IMR-90 (cell line): ENCODE measurements around the gene ITCH. TPM values are rescaled to one million over a fixed set of nuclear protein-coding genes. Genes with fewer than 3 reads are reported as not detected.

Experiments
- ATAC-seq: fragments of 200-7000 bp; cut with Tn5 transposase; 2 replicates; pipeline ENCODE4 v1.9.1; 2020; ENCODE audit warnings: low read depth, mild to moderate bottlenecking, moderate library complexity
- BruUV-seq: library from RNA; stranded (reverse); fragments of 400-500 nt; replicated peaks from 2 replicates; lab custom pipeline; 2021; lab: Mats Ljungman, UMichigan
- CTCF ChIA-PET: fragments of 300-600 bp; formaldehyde crosslinking; extraction: SDS; loops from one replicate; lab custom pipeline; 2021; ENCODE audit warnings: antibody characterized with exemption; lab: Yijun Ruan, JAX
- POLR2A ChIA-PET: fragments of 300-600 bp; sonication (Branson Sonifier 250); formaldehyde crosslinking; loops from one replicate; lab custom pipeline; 2022; ENCODE audit warnings: antibody characterized with exemption; ENCODE audit not compliant: unreplicated experiment; lab: Charles Lee
- DNase-seq: peaks from one replicate; pipeline ENCODE4 v3.0.0; 2013
- H2AFZ ChIP-seq: replicated peaks from 2 replicates; pipeline ENCODE3; 2013; ENCODE audit warnings: low read length, mild to moderate bottlenecking; ENCODE audit not compliant: poor library complexity
- H2AK5ac ChIP-seq: 2 replicates; pipeline ENCODE4 v1.6.1; 2013; ENCODE audit warnings: low read depth, low read length, inconsistent platforms
- H2AK9ac ChIP-seq: replicated peaks from 2 replicates; pipeline ENCODE3; 2013; ENCODE audit warnings: mild to moderate bottlenecking, low read depth, low read length, moderate library complexity; ENCODE audit not compliant: poor library complexity
- H2BK120ac ChIP-seq: 2 replicates; pipeline ENCODE4 v1.6.1; 2013; ENCODE audit warnings: low read depth, low read length, inconsistent platforms
- H2BK15ac ChIP-seq: 3 replicates; pipeline ENCODE4 v1.6.1; 2013; ENCODE audit warnings: low read depth, low read length, inconsistent platforms
- H2BK20ac ChIP-seq: 2 replicates; pipeline ENCODE4 v1.6.1; 2013; ENCODE audit warnings: low read depth, mild to moderate bottlenecking, inconsistent platforms, low read length, moderate library complexity
- H2BK5ac ChIP-seq: 2 replicates; pipeline ENCODE4 v1.6.1; 2013; ENCODE audit warnings: mild to moderate bottlenecking, low read depth, low read length, inconsistent platforms; ENCODE audit not compliant: poor library complexity, severe bottlenecking
- H3K14ac ChIP-seq: replicated peaks from 2 replicates; pipeline ENCODE4 v1.6.1; 2013; ENCODE audit warnings: low read depth, low read length, inconsistent platforms
- H3K18ac ChIP-seq: 2 replicates; pipeline ENCODE4 v1.6.1; 2013; ENCODE audit warnings: low read depth, low read length, control low read depth
- H3K23ac ChIP-seq: 2 replicates; pipeline ENCODE4 v1.6.1; 2013; ENCODE audit warnings: low read depth, low read length, inconsistent platforms
- H3K27ac ChIP-seq: 2 replicates; pipeline ENCODE4 v1.5.1; 2013; ENCODE audit warnings: mild to moderate bottlenecking, control low read depth, low read length; ENCODE audit not compliant: insufficient read depth
- H3K27me3 ChIP-seq: 2 replicates; pipeline ENCODE4 v1.6.1; 2013; ENCODE audit warnings: low read length; ENCODE audit not compliant: control insufficient read depth, insufficient read depth
- H3K36me3 ChIP-seq: 2 replicates; pipeline ENCODE4 v1.6.1; 2013; ENCODE audit warnings: low read length, mixed read lengths; ENCODE audit not compliant: control insufficient read depth, insufficient read depth
- H3K4ac ChIP-seq: 2 replicates; pipeline ENCODE4 v1.6.1; 2013; ENCODE audit warnings: low read depth, low read length, inconsistent platforms
- H3K4me1 ChIP-seq: 2 replicates; pipeline ENCODE4 v1.6.1; 2013; ENCODE audit warnings: low read length, mixed read lengths; ENCODE audit not compliant: control insufficient read depth, insufficient read depth
- H3K4me2 ChIP-seq: 2 replicates; pipeline ENCODE4 v1.6.1; 2013; ENCODE audit warnings: low read depth, mild to moderate bottlenecking, control low read depth, low read length, moderate library complexity
- H3K4me3 ChIP-seq: 2 replicates; pipeline ENCODE4 v1.5.1; 2013; ENCODE audit warnings: low read depth, mild to moderate bottlenecking, control low read depth, low read length, moderate library complexity; ENCODE audit not compliant: insufficient read depth
- H3K56ac ChIP-seq: 2 replicates; pipeline ENCODE4 v1.6.1; 2013; ENCODE audit warnings: low read length, inconsistent platforms; ENCODE audit not compliant: insufficient read depth; ENCODE audit errors: extremely low read depth
- H3K79me1 ChIP-seq, 2 experiments: 2 replicates each; pipeline ENCODE4 v1.6.1; 2013; ENCODE audit warnings: low read length in 2 of 2, inconsistent platforms in 1 of 2, low read depth in 1 of 2
- H3K9ac ChIP-seq: 2 replicates; pipeline ENCODE4 v1.6.1; 2013; ENCODE audit warnings: low read depth, low read length, control low read depth
- H3K9me1 ChIP-seq: 2 replicates; pipeline ENCODE4 v1.6.1; 2013; ENCODE audit warnings: low read length, inconsistent platforms; ENCODE audit not compliant: insufficient read depth
- H3K9me3 ChIP-seq: 2 replicates; pipeline ENCODE4 v1.6.1; 2013; ENCODE audit warnings: low read length; ENCODE audit not compliant: control insufficient read depth, insufficient read depth
- H4K20me1 ChIP-seq: 2 replicates; pipeline ENCODE4 v1.6.1; 2013; ENCODE audit warnings: low read length, inconsistent platforms; ENCODE audit not compliant: insufficient read depth
- H4K5ac ChIP-seq: 2 replicates; pipeline ENCODE4 v1.6.1; 2013; ENCODE audit warnings: mild to moderate bottlenecking, low read depth, low read length, control low read depth
- H4K8ac ChIP-seq, 2 experiments: 2 replicates each; pipeline ENCODE4 v1.6.1; 2013; ENCODE audit warnings: low read depth in 2 of 2, low read length in 2 of 2, control low read depth in 1 of 2, inconsistent platforms in 1 of 2
- H4K91ac ChIP-seq: 2 replicates; pipeline ENCODE4 v1.6.1; 2013; ENCODE audit warnings: low read depth, low read length, inconsistent platforms; ENCODE audit not compliant: insufficient read depth
- CHD1 ChIP-seq: IDR thresholded peaks from 2 replicates; pipeline ENCODE4 v1.6.1; 2012; ENCODE audit warnings: low read depth, low read length, improper control_type of control experiment
- CTCF ChIP-seq: conservative IDR thresholded peaks from 2 replicates; pipeline ENCODE4 v1.5.1; 2012; ENCODE audit warnings: mild to moderate bottlenecking, low read depth, low read length, improper control_type of control experiment
- FOS ChIP-seq: fragments of 150-350 bp; IDR thresholded peaks from 2 replicates; pipeline ENCODE4 v1.6.1; 2016; ENCODE audit warnings: low read depth, low read length
- MAFK ChIP-seq: IDR thresholded peaks from 2 replicates; pipeline ENCODE4 v1.6.1; 2012; ENCODE audit warnings: low read depth, low read length, improper control_type of control experiment
- MAZ ChIP-seq: IDR thresholded peaks from 2 replicates; pipeline ENCODE4 v1.6.1; 2012; ENCODE audit warnings: low read depth, mild to moderate bottlenecking, low read length, improper control_type of control experiment, moderate library complexity, borderline replicate concordance
- NFE2L2 ChIP-seq: fragments of 150-350 bp; IDR thresholded peaks from 2 replicates; pipeline ENCODE4 v1.6.1; 2016; ENCODE audit warnings: low read depth, mild to moderate bottlenecking, low read length
- RAD21 ChIP-seq: IDR thresholded peaks from 2 replicates; pipeline ENCODE4 v1.6.1; 2012; ENCODE audit warnings: low read length, improper control_type of control experiment
- RFX5 ChIP-seq: IDR thresholded peaks from 2 replicates; pipeline ENCODE4 v1.8.0; 2012; ENCODE audit warnings: low read depth, mild to moderate bottlenecking, low read length, moderate library complexity
- USF2 ChIP-seq: fragments of 150-350 bp; IDR thresholded peaks from 2 replicates; pipeline ENCODE4 v1.6.1; 2017; ENCODE audit warnings: mild to moderate bottlenecking, antibody characterized with exemption, low read length, low read depth
- WGBS, 2 experiments: methylation state at CpG; one replicate each; pipeline versions ENCODE4 v1.1.5 to v1.1.7; 2013; ENCODE audit warnings: missing lambda C conversion rate in 2 of 2; ENCODE audit not compliant: insufficient read length in 1 of 2; ENCODE audit errors: extremely low coverage in 2 of 2; 5-methylcytosine and 5-hydroxymethylcytosine counted together
- dilution Hi-C: fragments of 300-500 bp; cut with HindIII; formaldehyde crosslinking; loops from one replicate; pipeline ENCODE4 v1.14.3; 2018; ENCODE audit warnings: low sequenced_read_pairs; ENCODE audit not compliant: unreplicated experiment
- in situ Hi-C: fragments of 300-500 bp; cut with MboI; formaldehyde crosslinking; loops from 3 replicates; pipeline ENCODE4 v1.14.3; 2019; ENCODE audit warnings: low sequenced_read_pairs, inconsistent platforms, mixed read lengths
- intact Hi-C: fragments of 100-400 bp; cut with micrococcal nuclease; formaldehyde crosslinking; loops from 2 replicates; pipeline ENCODE4 v1.10.0; 2022
- polyA plus RNA-seq, 3 experiments: library from polyadenylated mRNA; depleted of rRNA; stranded (reverse); fragments of >200 nt; gene quantifications; 2 replicates each; pipeline ENCODE4 v1.2.3, GENCODE V29; 2012; ENCODE audit warnings: low replicate concordance in 1 of 3
- total RNA-seq: library from RNA; depleted of rRNA; stranded (reverse); fragments of >200 nt; gene quantifications from 2 replicates; pipeline ENCODE4 v1.2.3, GENCODE V29; 2012
- TF ChIP-seq, protein P1 (sequence below): fragments of 150-350 bp; IDR thresholded peaks from 2 replicates; pipeline ENCODE4 v1.6.1; 2016; ENCODE audit warnings: low read depth, mild to moderate bottlenecking, low read length, moderate library complexity, borderline replicate concordance

The ITCH gene
- total and polyA plus RNA-seq, 2 of the 4 experiments (the other 2 are of a cell fraction), result 12.7 to 94.6 TPM

DNA sequence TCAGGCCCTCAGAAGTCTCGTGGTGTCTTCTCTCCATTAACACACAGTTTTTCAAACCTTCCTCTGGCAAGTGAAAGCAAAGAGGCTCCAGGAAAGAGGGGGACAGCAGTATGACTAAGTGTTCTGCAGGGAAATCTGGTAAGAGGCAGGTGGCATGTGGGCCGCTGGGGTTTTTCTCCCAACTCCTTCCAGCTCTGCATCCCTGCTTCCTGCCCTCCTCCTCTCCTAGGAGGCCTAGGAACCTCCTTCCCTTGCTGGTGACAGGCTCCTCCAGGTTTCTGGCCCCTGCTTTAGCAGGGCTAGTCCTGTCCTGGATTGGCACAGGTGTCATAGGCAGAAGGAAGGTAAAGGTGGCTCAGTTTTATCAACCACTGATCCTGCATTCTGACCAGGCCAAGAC, 7.6 kb upstream of the ITCH start:
- in situ Hi-C loops (no loop called here), intact Hi-C loops (no loop called here), dilution Hi-C loops (no loop called here)
- Histone ChIP-seq H2AFZ (peak overlapping the region; percentile 12), H2BK120ac (no peak overlapping the region), H3K4ac (no peak overlapping the region), H3K4me3 (no peak overlapping the region), H2BK15ac (no peak overlapping the region), H3K4me2 (no peak overlapping the region), H2AK5ac (no peak overlapping the region), H3K9me1 (no peaks in the 10 kb centered on the region), H3K27me3 (no peaks in the 10 kb centered on the region), H3K56ac (no peak overlapping the region), H3K27ac (no peak overlapping the region), H4K8ac (no peak overlapping the region), H3K9me3 (no peaks in the 10 kb centered on the region), H3K79me1 (no peaks in the 10 kb centered on the region), H2BK20ac (no peak overlapping the region), H4K20me1 (no peaks in the 10 kb centered on the region), H4K91ac (no peak overlapping the region), H3K14ac (no peak overlapping the region), H3K18ac (no peak overlapping the region), H3K4me1 (no peaks in the 10 kb centered on the region), H4K5ac (no peak overlapping the region), H3K23ac (no peak overlapping the region), H2AK9ac (peak overlapping the region; percentile 52), H3K9ac (no peak overlapping the region), H2BK5ac (no peak overlapping the region), H3K36me3 (no peaks in the 10 kb centered on the region)
- no peak for DNase-seq
- ChIA-PET POLR2A (no interaction called here), CTCF (no interaction called here)
- TF ChIP-seq CHD1 (no peak), MAZ (no peak), NFE2L2 (no peak), RFX5 (no peak), CTCF (no peak), FOS (no peak), USF2 (no peak), MAFK (no peak), RAD21 (no peak)
- TF ChIP-seq, protein P1, sequence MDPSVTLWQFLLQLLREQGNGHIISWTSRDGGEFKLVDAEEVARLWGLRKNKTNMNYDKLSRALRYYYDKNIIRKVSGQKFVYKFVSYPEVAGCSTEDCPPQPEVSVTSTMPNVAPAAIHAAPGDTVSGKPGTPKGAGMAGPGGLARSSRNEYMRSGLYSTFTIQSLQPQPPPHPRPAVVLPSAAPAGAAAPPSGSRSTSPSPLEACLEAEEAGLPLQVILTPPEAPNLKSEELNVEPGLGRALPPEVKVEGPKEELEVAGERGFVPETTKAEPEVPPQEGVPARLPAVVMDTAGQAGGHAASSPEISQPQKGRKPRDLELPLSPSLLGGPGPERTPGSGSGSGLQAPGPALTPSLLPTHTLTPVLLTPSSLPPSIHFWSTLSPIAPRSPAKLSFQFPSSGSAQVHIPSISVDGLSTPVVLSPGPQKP, result no peak
- BruUV-seq, result no TSS peak
- no CpG with 5 or more reads among the region's 2 CpGs for WGBS, 2 experiments
- ATAC-seq, result no peak
